Measurements from ENCODE around the gene ZFX.

DNA sequence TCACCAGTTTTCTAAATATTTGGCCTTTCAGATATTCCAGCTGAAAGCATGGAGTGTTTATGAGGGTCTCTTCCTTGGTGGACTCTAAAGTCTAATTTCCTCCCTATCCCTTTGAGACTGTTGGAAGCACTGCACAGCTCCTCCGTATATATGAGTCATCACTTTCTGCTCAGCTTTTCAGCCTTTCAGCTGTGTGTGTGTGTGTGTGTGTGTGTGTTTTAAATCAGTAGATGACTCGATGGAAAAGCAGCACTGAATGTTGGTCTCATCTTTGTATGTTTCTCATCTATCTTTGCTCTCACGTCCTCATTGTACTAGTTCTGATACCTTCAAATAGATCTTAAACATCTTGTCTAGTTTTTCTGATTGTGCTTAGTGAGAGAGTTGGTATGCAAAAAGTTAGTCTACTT is 81.6 kb downstream of the ZFX start:
- TF ChIP-seq, protein P1, sequence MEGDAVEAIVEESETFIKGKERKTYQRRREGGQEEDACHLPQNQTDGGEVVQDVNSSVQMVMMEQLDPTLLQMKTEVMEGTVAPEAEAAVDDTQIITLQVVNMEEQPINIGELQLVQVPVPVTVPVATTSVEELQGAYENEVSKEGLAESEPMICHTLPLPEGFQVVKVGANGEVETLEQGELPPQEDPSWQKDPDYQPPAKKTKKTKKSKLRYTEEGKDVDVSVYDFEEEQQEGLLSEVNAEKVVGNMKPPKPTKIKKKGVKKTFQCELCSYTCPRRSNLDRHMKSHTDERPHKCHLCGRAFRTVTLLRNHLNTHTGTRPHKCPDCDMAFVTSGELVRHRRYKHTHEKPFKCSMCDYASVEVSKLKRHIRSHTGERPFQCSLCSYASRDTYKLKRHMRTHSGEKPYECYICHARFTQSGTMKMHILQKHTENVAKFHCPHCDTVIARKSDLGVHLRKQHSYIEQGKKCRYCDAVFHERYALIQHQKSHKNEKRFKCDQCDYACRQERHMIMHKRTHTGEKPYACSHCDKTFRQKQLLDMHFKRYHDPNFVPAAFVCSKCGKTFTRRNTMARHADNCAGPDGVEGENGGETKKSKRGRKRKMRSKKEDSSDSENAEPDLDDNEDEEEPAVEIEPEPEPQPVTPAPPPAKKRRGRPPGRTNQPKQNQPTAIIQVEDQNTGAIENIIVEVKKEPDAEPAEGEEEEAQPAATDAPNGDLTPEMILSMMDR (IDR thresholded peaks at IDR 0.05; ENCODE audit: insufficient read depth, low read length) = no peak
- TF ChIP-seq, protein P2, sequence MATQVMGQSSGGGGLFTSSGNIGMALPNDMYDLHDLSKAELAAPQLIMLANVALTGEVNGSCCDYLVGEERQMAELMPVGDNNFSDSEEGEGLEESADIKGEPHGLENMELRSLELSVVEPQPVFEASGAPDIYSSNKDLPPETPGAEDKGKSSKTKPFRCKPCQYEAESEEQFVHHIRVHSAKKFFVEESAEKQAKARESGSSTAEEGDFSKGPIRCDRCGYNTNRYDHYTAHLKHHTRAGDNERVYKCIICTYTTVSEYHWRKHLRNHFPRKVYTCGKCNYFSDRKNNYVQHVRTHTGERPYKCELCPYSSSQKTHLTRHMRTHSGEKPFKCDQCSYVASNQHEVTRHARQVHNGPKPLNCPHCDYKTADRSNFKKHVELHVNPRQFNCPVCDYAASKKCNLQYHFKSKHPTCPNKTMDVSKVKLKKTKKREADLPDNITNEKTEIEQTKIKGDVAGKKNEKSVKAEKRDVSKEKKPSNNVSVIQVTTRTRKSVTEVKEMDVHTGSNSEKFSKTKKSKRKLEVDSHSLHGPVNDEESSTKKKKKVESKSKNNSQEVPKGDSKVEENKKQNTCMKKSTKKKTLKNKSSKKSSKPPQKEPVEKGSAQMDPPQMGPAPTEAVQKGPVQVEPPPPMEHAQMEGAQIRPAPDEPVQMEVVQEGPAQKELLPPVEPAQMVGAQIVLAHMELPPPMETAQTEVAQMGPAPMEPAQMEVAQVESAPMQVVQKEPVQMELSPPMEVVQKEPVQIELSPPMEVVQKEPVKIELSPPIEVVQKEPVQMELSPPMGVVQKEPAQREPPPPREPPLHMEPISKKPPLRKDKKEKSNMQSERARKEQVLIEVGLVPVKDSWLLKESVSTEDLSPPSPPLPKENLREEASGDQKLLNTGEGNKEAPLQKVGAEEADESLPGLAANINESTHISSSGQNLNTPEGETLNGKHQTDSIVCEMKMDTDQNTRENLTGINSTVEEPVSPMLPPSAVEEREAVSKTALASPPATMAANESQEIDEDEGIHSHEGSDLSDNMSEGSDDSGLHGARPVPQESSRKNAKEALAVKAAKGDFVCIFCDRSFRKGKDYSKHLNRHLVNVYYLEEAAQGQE (IDR thresholded peaks at IDR 0.05; ENCODE audit: insufficient replicate concordance, low read depth) = no peak

Data from HL-60 (cell line).